Pancreas (tissue), 10 donors: ENCODE measurements around the gene S100A11. TPM values are rescaled to one million over a fixed set of nuclear protein-coding genes. Genes with fewer than 3 reads are reported as not detected.

ENCODE experiments used
- ATAC-seq, 4 donors: fragments of 200-7000 bp; cut with Tn5 transposase; one replicate each; pipeline versions ENCODE4 v1.8.0 to v1.9.1; 2020; ENCODE audit warnings: mild to moderate bottlenecking in 4 of 4, moderate library complexity in 4 of 4
- DNase-seq, 6 donors: peaks; one replicate each; pipeline ENCODE4 v3.0.0-alpha.2; 2020
- FAIRE-seq: peaks from 2 replicates; lab custom pipeline; 2012; peaks lifted over from hg19 to GRCh38; lab: Jason Lieb, UNC
- H3K27ac ChIP-seq, 4 donors: fragments of 200-600 bp; sonication (generic); 1 replicate in 3 of 4; 2 replicates in 1 of 4; pipeline versions ENCODE4 v1.5.0 to v1.8.0; 2020
- H3K27me3 ChIP-seq, 4 donors: fragments of 200-600 bp; one replicate each; pipeline ENCODE4 v1.8.0; 2021
- H3K36me3 ChIP-seq, 3 donors: fragments of 200-600 bp; sonication (generic) in 1 of 3; one replicate each; pipeline versions ENCODE4 v1.5.0 to v1.8.0; 2020 to 2021
- H3K4me1 ChIP-seq, 3 donors: fragments of 200-600 bp; one replicate each; pipeline ENCODE4 v1.8.0; 2021
- H3K4me3 ChIP-seq, 4 donors: fragments of 200-600 bp; sonication (generic) in 2 of 4; one replicate each; pipeline versions ENCODE4 v1.5.0 to v1.8.0; 2020 to 2021
- H3K9me3 ChIP-seq, 4 donors: fragments of 200-600 bp; one replicate each; pipeline ENCODE4 v1.8.0; 2021
- CTCF ChIP-seq, 4 donors: fragments of 200-600 bp; sonication (generic) in 3 of 4; IDR thresholded peaks; one replicate each; pipeline versions ENCODE4 v1.5.0 to v1.8.0; 2021; ENCODE audit warnings: antibody characterized with exemption in 4 of 4
- WGBS, 2 donors: extraction: QIAGEN DNeasy Blood & Tissue Kit; methylation state at CpG; one replicate each; pipeline ENCODE4 v1.1.7; 2013; 5-methylcytosine and 5-hydroxymethylcytosine counted together
- intact Hi-C, 3 donors: fragments of 100-400 bp; cut with DNase I; formaldehyde crosslinking; loops; one replicate each; pipeline versions ENCODE4 v1.11.1 to v1.14.2; 2022
- polyA plus RNA-seq, 2 donors: library from polyadenylated mRNA; stranded (reverse); fragments of 200-250 nt; gene quantifications; one replicate each; pipeline ENCODE4 v1.2.3, GENCODE V29; 2013
- total RNA-seq, 6 donors: library from RNA; stranded (reverse); fragmentation: NEBNext Ultra II Directional in 4 of 6; extraction: Animal tissue kit (Norgen Biotek cat#: 25700) in 4 of 6; gene quantifications; one replicate each; pipeline versions ENCODE4 v1.2.1 to v1.2.4, GENCODE V29; 2021 to 2023
- donor health status: healthy with polysubstance abuse.
- donor health status: DM: no; HTN: no; CAD: no; lungs with moderate emphysema.
- donor health status: DM: no; HTN: no; CAD: no.
- donor health status: control.
- donor health status: control.
- donor health status: Bipolar disorder and iron deficiency.
- donor health status: DM: yes; HTN: yes; CAD: no.
- donor health status: DM: no; HTN: no; CAD: no.
- donor health status: DM: no; HTN: no; CAD: no.
- donor health status: DM: yes; HTN: yes; CAD: no.

The S100A11 gene
- total and polyA plus RNA-seq, 8 donors: 23.6 to 433 (median 132) TPM

DNA sequence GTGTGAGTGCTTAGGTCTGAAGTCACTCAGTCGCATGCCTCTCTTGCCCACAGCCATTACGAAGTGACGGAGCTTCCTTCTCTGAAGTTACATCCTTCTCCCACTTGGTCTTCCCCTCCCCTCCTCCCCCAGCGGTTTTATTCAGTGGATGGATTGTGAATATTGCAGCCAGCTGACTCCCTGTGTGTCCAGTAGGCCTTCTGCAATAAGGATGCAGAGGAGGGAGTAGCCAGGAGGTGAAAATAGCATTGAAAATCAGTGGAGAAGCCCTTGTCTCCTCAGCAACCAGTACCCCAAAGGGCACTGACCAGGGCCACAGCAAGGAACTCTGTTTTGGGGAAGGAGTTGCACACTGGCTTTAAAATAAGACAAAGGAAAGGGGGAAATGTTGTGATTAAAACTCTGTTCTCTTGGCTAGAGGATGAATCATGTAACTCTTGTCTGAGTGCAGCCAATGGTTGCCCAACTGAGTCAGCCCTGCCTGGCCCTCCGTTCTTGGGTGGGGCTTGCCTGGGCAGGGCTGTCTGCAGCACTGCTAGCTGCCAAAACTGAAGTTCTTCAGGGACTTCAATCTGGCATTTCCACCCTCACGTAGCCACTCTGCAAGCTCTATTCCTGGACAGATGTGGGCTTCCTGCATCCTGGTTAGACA is 47.5 kb downstream of the S100A11 start:
- peak in 2 of 4 donors; percentile 9 to 28 for ATAC-seq
- 52 to 72% methylated on average over 6 of the region's 6 CpGs for WGBS, 2 donors
- H3K4me1 ChIP-seq: peaks cover 0 to 35% (median 17%) of the 10 kb centered on the region in 3 donors

GRCh38 chr1:151988405-151988923 is 48.3 kb downstream of the S100A11 start:
- H3K27ac ChIP-seq: peak overlapping the region in 2 of 4 donors; percentile 42 to 91
- no peaks in the 10 kb centered on the region for H3K27me3 ChIP-seq
- peaks cover 0 to 9% (median 0%) of the 10 kb centered on the region in 3 donors for H3K36me3 ChIP-seq
- WGBS, 2 donors: 46 to 72% methylated on average over 2 of the region's 2 CpGs
- ATAC-seq: no peak
- FAIRE-seq: no peak
- TF ChIP-seq CTCF (IDR thresholded peaks at IDR 0.05): no peak
- no peak overlapping the region for H3K4me3 ChIP-seq
- no peak for DNase-seq
- H3K9me3 ChIP-seq: no peaks in the 10 kb centered on the region
- H3K4me1 ChIP-seq: peaks cover 0 to 35% (median 17%) of the 10 kb centered on the region in 3 donors
- intact Hi-C loops: no loop called here

More for the DNA sequence above, 47.5 kb downstream of the S100A11 start:
- Histone ChIP-seq H3K4me3 (no peak overlapping the region), H3K27me3 (no peaks in the 10 kb centered on the region), H3K36me3 (peaks cover 0 to 9% (median 0%) of the 10 kb centered on the region in 3 donors), H3K27ac (peak overlapping the region in 3 of 4 donors; percentile 7 to 91 (median 42)), H3K9me3 (no peaks in the 10 kb centered on the region)
- intact Hi-C loops: no loop called here
- DNase-seq (peak in 1 of 6 donors; percentile 44), FAIRE-seq (no peak)
- TF ChIP-seq CTCF (IDR thresholded peaks at IDR 0.05): no peak

GRCh38 chr1:151986501-151987190 is 50.2 kb downstream of the S100A11 start:
- DNase-seq: no peak
- no peak overlapping the region for H3K4me3 ChIP-seq
- H3K9me3 ChIP-seq: no peaks in the 10 kb centered on the region
- intact Hi-C loops: no loop called here
- WGBS, 2 donors: 81 to 86% methylated on average over 8 of the region's 8 CpGs
- H3K27ac ChIP-seq: no peak overlapping the region
- H3K4me1 ChIP-seq: peaks cover 0 to 30% (median 17%) of the 10 kb centered on the region in 3 donors
- no peaks in the 10 kb centered on the region for H3K27me3 ChIP-seq
- no peak for FAIRE-seq
- H3K36me3 ChIP-seq: peaks cover 0 to 12% (median 9%) of the 10 kb centered on the region in 3 donors
- no peak for TF ChIP-seq CTCF (IDR thresholded peaks at IDR 0.05)
- ATAC-seq: no peak

DNA sequence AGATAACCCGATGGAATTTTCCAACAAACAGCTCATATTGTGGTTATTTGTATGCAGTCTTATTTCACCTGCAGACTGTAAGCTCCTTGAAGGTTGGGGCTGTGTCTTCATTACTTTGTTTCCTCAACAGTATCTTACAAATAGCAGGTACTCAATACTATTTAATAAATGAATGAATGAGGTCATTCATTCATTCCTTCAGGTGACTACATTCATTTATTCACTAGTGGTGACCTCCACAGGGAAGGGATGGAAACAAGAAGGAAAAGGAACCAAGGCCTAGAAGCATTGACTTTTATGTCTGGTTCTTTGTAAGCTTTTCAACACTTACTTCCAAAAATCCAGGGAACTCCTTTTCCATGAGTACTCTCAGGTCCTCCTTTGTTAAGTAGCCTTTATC is 51.0 kb downstream of the S100A11 start:
- no peak for ATAC-seq
- WGBS, 2 donors: 85 to 96% methylated on average over 1 of the region's 1 CpG
- no peaks in the 10 kb centered on the region for H3K27me3 ChIP-seq
- H3K4me3 ChIP-seq: no peak overlapping the region
- DNase-seq: no peak
- no peak overlapping the region for H3K27ac ChIP-seq
- peaks cover 0 to 21% (median 10%) of the 10 kb centered on the region in 3 donors for H3K4me1 ChIP-seq
- TF ChIP-seq CTCF (IDR thresholded peaks at IDR 0.05): no peak
- no peak for FAIRE-seq
- peaks cover 0 to 12% (median 9%) of the 10 kb centered on the region in 3 donors for H3K36me3 ChIP-seq
- H3K9me3 ChIP-seq: no peaks in the 10 kb centered on the region
- intact Hi-C loops: no loop called here
